ENCODE measurements around the gene LGALS4.

- TF ChIP-seq CTCF (IDR thresholded peaks at IDR 0.05) (no peak), POLR2AphosphoS5 (IDR thresholded peaks at IDR 0.05) (no peak)
Measured at GRCh38 chr19:38836159-38836982, 23.6 kb upstream of the LGALS4 start.

Measured in sigmoid colon (tissue), 4 donors.